Lung microvascular endothelial cell (primary cell): ENCODE measurements around the gene KCNQ2. TPM values are rescaled to one million over a fixed set of nuclear protein-coding genes. Genes with fewer than 3 reads are reported as not detected.

ENCODE experiments used
- DNase-seq, 2 donors: peaks; one replicate each; pipeline versions ENCODE4 v3.0.0 to v3.0.0-alpha.2; 2010; ENCODE audit warnings: low read depth in 2 of 2
- total RNA-seq: library from RNA; depleted of rRNA; stranded (reverse); fragments of >200 nt; gene quantifications from 2 replicates; pipeline ENCODE4 v1.2.1, GENCODE V29; 2014

Gene KCNQ2
- total RNA-seq, 1 donor from 2014 or later = not detected

GRCh38 chr20:63455568-63455859 lies 16.9 kb downstream of the KCNQ2 start:
- DNase-seq = no peak

- no peak for DNase-seq
Measured at GRCh38 chr20:63454731-63455567, 17.5 kb downstream of the KCNQ2 start.

GRCh38 chr20:63452821-63453523 lies 19.5 kb downstream of the KCNQ2 start:
- DNase-seq = no peak

- no peak for DNase-seq
Measured at GRCh38 chr20:63452341-63452740, 20.1 kb downstream of the KCNQ2 start.

GRCh38 chr20:63451821-63452220 lies 20.6 kb downstream of the KCNQ2 start:
- no peak for DNase-seq

GRCh38 chr20:63449796-63450730 lies 22.4 kb downstream of the KCNQ2 start:
- DNase-seq = no peak

- DNase-seq = no peak
Measured at GRCh38 chr20:63449025-63449424, 23.4 kb downstream of the KCNQ2 start.

- DNase-seq = no peak
Measured at GRCh38 chr20:63448031-63448430, 24.4 kb downstream of the KCNQ2 start.

GRCh38 chr20:63447320-63447719 lies 25.1 kb downstream of the KCNQ2 start:
- no peak for DNase-seq

- DNase-seq = no peak
Measured at GRCh38 chr20:63446216-63447024, 26.0 kb downstream of the KCNQ2 start.

GRCh38 chr20:63445075-63445734 lies 27.2 kb downstream of the KCNQ2 start:
- no peak for DNase-seq

- DNase-seq = no peak
Measured at GRCh38 chr20:63444548-63444947, 27.9 kb downstream of the KCNQ2 start.

- no peak for DNase-seq
Measured at GRCh38 chr20:63443606-63444395, 28.7 kb downstream of the KCNQ2 start.

GRCh38 chr20:63442100-63442493 lies 30.4 kb downstream of the KCNQ2 start:
- peak; percentile 65 to 76 for DNase-seq

GRCh38 chr20:63441136-63442099 lies 31.0 kb downstream of the KCNQ2 start:
- DNase-seq = no peak

- no peak for DNase-seq
Measured at GRCh38 chr20:63440366-63440955, 32.0 kb downstream of the KCNQ2 start.

- DNase-seq = no peak
Measured at GRCh38 chr20:63439866-63440265, 32.6 kb downstream of the KCNQ2 start.

GRCh38 chr20:63438121-63438520 lies 34.3 kb downstream of the KCNQ2 start:
- DNase-seq = no peak
